ENCODE data around the gene RFT1.

The RFT1 gene

GRCh38 chr3:53147151-53147902 lies 17.1 kb upstream of the RFT1 start:
- CTCF ChIA-PET = interaction anchor here (0.9 to 10.4 kb wide), 3 partner anchors 13 to 49 kb away, joined by 3 to 130 read pairs (median 20); partner anchors contain the start of gene RFT1
- DNase-seq (ENCODE audit: low read depth, low spot score) = no peak
- H3K4me3 ChIP-seq (ENCODE audit: low read depth, low read length) = no peak overlapping the region
- POLR2A ChIA-PET = no interaction called here
- no peak for TF ChIP-seq CTCF (IDR thresholded peaks at IDR 0.05; ENCODE audit: insufficient read depth, low read length, missing control alignments)

DNA sequence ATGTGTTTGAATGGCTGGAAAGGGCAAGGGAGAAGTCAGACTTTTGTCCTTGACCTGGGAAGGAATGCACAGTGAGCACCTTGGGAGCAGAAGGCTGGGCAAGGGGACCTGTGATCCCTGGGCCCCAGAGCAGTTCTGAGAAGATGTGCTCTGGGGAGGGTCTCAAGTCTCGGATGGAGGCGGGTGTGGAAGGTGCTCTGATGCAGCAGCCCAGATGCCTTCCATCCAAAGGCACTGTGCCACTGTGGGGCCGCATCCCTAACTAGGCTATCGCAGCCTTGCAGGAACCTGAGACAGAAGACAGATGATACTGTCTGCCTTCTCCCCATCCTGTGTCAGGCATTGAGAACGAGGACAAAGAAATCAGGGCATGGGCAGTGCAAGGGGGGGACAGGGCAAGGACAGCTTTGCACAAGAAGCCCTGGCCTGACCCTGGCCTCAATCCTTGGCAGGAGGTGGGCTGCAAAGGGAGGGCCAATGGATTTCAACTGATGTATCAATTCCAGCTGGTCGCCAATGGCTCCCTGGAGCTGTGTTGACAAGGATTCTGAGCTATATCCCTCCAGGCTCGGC lies 16.2 kb upstream of the RFT1 start:
- ChIA-PET POLR2A (no interaction called here), CTCF (interaction anchor here (1.3 to 10.4 kb wide), 4 partner anchors 12 to 73 kb away, joined by 3 to 130 read pairs (median 3); partner anchors contain the start of gene RFT1)
- no peak overlapping the region for H3K4me3 ChIP-seq (ENCODE audit: low read depth, low read length)
- DNase-seq (ENCODE audit: low read depth, low spot score) = no peak
- no peak for TF ChIP-seq CTCF (IDR thresholded peaks at IDR 0.05; ENCODE audit: insufficient read depth, low read length, missing control alignments)

DNA sequence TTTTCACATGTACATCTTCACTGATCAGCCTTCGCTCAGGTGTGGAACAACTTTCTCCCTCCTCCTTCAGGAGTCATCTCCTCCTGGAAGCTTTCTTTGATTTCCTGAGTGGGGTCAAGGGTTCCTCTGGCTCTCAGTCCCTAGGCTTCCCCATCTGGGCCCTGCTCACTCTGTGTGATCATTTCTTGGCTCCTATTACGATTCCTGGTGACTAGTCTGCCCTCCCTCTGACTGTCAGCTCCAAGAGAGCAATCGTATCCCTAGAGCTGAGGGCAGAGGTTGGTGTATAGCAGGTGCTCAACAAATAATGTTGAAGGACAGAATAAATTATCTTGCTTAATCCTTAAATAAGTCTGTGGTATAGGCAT lies 15.5 kb upstream of the RFT1 start:
- POLR2A ChIA-PET = no interaction called here
- H3K4me3 ChIP-seq (ENCODE audit: low read depth, low read length) = no peak overlapping the region
- CTCF ChIA-PET = interaction anchor here (1.3 to 10.4 kb wide), 5 partner anchors 13 to 74 kb away, joined by 3 to 130 read pairs (median 3); partner anchors contain the start of gene RFT1
- TF ChIP-seq CTCF (IDR thresholded peaks at IDR 0.05; ENCODE audit: insufficient read depth, low read length, missing control alignments) = no peak
- DNase-seq (ENCODE audit: low read depth, low spot score) = no peak

- POLR2A ChIA-PET = no interaction called here
Measured at GRCh38 chr3:53144862-53145712, 14.9 kb upstream of the RFT1 start.

DNA sequence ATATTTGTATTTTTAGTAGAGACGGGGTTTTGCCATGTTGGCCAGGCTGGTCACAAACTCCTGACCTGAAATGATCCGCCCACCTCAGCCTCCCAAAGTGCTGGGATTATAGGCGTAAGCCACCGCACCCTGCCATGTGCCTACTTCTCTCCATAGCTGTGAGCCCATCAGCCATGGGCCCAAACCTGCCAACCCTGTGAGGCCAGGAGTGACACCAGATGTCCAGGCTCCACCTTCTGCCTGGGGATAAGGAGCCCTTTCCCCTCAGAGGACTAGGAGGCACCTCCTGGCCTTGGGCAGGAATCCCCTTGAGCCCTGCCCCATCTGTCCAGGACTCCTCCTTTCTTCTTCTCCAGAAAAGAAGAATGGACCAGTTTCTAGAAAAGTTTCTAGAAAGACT lies 14.2 kb upstream of the RFT1 start:
- DNase-seq (ENCODE audit: low read depth, low spot score) = no peak
- ChIA-PET CTCF (interaction anchor here (1.5 to 10.4 kb wide), 2 partner anchors 12 to 52 kb away, joined by 5 to 130 read pairs; partner anchors contain the start of gene RFT1), POLR2A (no interaction called here)

More at GRCh38 chr3:53144862-53145712, 14.9 kb upstream of the RFT1 start:
- CTCF ChIA-PET = interaction anchor here (1.3 to 10.4 kb wide), 5 partner anchors 12 to 74 kb away, joined by 3 to 130 read pairs (median 3); partner anchors contain the start of gene RFT1
- TF ChIP-seq CTCF (IDR thresholded peaks at IDR 0.05; ENCODE audit: insufficient read depth, low read length, missing control alignments) = no peak
- DNase-seq (ENCODE audit: low read depth, low spot score) = no peak
- H3K4me3 ChIP-seq (ENCODE audit: low read depth, low read length) = no peak overlapping the region

More for the DNA sequence above, 14.2 kb upstream of the RFT1 start:
- no peak for TF ChIP-seq CTCF (IDR thresholded peaks at IDR 0.05; ENCODE audit: insufficient read depth, low read length, missing control alignments)
- no peak overlapping the region for H3K4me3 ChIP-seq (ENCODE audit: low read depth, low read length)

Measured in AG04449 (cell line).